Measurements from ENCODE around the gene XYLT1. TPM values are rescaled to one million over a fixed set of nuclear protein-coding genes. Genes with fewer than 3 reads are reported as not detected.

XYLT1 gene
- total and polyA plus RNA-seq, 10 of the 15 experiments (the other 5 are each of a cell fraction or from before 2014, with no cell fraction given), result 0.88 to 14.8 (median 5.8) TPM

DNA sequence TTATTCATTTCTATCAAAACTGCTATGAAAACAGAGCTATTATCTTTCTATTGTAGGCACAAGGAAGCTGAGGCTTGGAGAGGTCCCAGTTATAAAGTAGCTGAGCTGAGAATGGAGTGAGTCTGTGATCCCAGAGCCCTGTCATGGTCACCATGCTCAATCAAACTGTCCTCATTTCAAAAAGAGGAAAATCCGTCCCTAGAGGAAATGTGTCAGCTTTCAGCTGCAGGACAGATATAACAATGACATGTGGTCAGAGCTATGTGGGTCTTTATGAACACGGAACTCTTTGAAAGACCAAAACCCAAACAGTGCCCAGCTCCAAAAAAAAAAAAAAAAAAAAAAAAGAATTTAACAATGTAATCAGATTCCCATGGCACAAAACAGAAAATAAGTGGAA, 266.1 kb downstream of the XYLT1 start:
- no peak for DNase-seq (ENCODE audit: low read depth, low spot score)
- no peak for ATAC-seq
- in situ Hi-C loops (cut with MboI) (no loop called here), intact Hi-C loops (cut with micrococcal nuclease; ENCODE audit: unreplicated experiment) (no loop called here)
- Histone ChIP-seq H3K27ac (ENCODE audit: control insufficient read depth, insufficient read depth) (no peak overlapping the region), H3K79me2 (ENCODE audit: control insufficient read depth, insufficient read depth, low read length) (no peaks in the 10 kb centered on the region), H3K4me2 (ENCODE audit: control insufficient read depth, insufficient read depth) (no peak overlapping the region), H2AFZ (ENCODE audit: control insufficient read depth, low read depth, low read length) (no peak overlapping the region), H3K9me3 (replicated peaks; ENCODE audit: control insufficient read depth, insufficient read depth, low read length) (no peaks in the 10 kb centered on the region), H3K27me3 (replicated peaks in 1 of 2; ENCODE audit: control insufficient read depth in 2 of 2, insufficient read depth in 2 of 2, low read length in 1 of 2) (no peaks in the 10 kb centered on the region), H3K9ac (ENCODE audit: control insufficient read depth, insufficient read depth, low read length) (no peak overlapping the region), H4K20me1 (ENCODE audit: control insufficient read depth, insufficient read depth) (no peaks in the 10 kb centered on the region; the same call in 1 of the 2 replicates), H3K4me1 (ENCODE audit: control insufficient read depth, insufficient read depth, low read length) (no peaks in the 10 kb centered on the region), H3K4me3 (no peak overlapping the region), H3K36me3 (ENCODE audit: control insufficient read depth in 2 of 2, insufficient read depth in 2 of 2, low read length in 1 of 2) (peaks cover 0 to 4% of the 10 kb centered on the region in 2 experiments; a peak in 2 of 4 replicates)
- 53% methylated on average over 2 of the region's 2 CpGs for WGBS (ENCODE audit: insufficient coverage, insufficient replicate concordance, low lambda C conversion rate, missing lambda C conversion rate)
- ChIA-PET POLR2A (interaction anchor here (0.5 to 0.7 kb wide), 3 partner anchors 9 to 285 kb away, joined by 3 to 7 read pairs (median 7); no protein-coding TSS in a partner anchor), SMC1A (ENCODE audit: uncharacterized antibody, unreplicated experiment) (interaction anchor here (0.7 to 1.8 kb wide), 7 partner anchors 46 to 344 kb away, joined by 3 to 6 read pairs (median 3); no protein-coding TSS in a partner anchor), RAD21 (ENCODE audit: unreplicated experiment) (interaction anchor here (0.8 to 2.7 kb wide), 5 partner anchors 20 to 263 kb away, joined by 4 to 15 read pairs (median 4); no protein-coding TSS in a partner anchor), CTCF (interaction anchor here (0.9 to 4.7 kb wide), 8 partner anchors 8 to 375 kb away, joined by 3 to 14 read pairs (median 3); no protein-coding TSS in a partner anchor)
- FAIRE-seq, result no peak
- BruUV-seq (replicated peaks), result no TSS peak
- TF ChIP-seq MTA3 (IDR thresholded peaks at IDR 0.05; ENCODE audit: borderline replicate concordance, low read length) (no peak), FOXK2 (IDR thresholded peaks at IDR 0.05) (no peak), SMARCA5 (IDR thresholded peaks at IDR 0.05) (no peak), CHD1 (IDR thresholded peaks at IDR 0.05; ENCODE audit: low read depth, low read length) (no peak), FOS (IDR thresholded peaks at IDR 0.05; ENCODE audit: borderline replicate concordance, extremely low read depth, insufficient read length) (no peak), RELA (IDR thresholded peaks at IDR 0.05; ENCODE audit: borderline replicate concordance, partially characterized antibody) (no peak), ZNF217 (IDR thresholded peaks at IDR 0.05) (no peak), LARP7 (IDR thresholded peaks at IDR 0.05) (no peak), FOXM1 (IDR thresholded peaks at IDR 0.05; ENCODE audit: low read depth, low read length) (no peak)
- TF ChIP-seq, protein P1, sequence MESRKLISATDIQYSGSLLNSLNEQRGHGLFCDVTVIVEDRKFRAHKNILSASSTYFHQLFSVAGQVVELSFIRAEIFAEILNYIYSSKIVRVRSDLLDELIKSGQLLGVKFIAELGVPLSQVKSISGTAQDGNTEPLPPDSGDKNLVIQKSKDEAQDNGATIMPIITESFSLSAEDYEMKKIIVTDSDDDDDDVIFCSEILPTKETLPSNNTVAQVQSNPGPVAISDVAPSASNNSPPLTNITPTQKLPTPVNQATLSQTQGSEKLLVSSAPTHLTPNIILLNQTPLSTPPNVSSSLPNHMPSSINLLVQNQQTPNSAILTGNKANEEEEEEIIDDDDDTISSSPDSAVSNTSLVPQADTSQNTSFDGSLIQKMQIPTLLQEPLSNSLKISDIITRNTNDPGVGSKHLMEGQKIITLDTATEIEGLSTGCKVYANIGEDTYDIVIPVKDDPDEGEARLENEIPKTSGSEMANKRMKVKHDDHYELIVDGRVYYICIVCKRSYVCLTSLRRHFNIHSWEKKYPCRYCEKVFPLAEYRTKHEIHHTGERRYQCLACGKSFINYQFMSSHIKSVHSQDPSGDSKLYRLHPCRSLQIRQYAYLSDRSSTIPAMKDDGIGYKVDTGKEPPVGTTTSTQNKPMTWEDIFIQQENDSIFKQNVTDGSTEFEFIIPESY (IDR thresholded peaks at IDR 0.05), result no peak
- TF ChIP-seq, protein P2, sequence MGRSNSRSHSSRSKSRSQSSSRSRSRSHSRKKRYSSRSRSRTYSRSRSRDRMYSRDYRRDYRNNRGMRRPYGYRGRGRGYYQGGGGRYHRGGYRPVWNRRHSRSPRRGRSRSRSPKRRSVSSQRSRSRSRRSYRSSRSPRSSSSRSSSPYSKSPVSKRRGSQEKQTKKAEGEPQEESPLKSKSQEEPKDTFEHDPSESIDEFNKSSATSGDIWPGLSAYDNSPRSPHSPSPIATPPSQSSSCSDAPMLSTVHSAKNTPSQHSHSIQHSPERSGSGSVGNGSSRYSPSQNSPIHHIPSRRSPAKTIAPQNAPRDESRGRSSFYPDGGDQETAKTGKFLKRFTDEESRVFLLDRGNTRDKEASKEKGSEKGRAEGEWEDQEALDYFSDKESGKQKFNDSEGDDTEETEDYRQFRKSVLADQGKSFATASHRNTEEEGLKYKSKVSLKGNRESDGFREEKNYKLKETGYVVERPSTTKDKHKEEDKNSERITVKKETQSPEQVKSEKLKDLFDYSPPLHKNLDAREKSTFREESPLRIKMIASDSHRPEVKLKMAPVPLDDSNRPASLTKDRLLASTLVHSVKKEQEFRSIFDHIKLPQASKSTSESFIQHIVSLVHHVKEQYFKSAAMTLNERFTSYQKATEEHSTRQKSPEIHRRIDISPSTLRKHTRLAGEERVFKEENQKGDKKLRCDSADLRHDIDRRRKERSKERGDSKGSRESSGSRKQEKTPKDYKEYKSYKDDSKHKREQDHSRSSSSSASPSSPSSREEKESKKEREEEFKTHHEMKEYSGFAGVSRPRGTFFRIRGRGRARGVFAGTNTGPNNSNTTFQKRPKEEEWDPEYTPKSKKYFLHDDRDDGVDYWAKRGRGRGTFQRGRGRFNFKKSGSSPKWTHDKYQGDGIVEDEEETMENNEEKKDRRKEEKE (IDR thresholded peaks at IDR 0.05), result no peak
- TF ChIP-seq, protein P3, sequence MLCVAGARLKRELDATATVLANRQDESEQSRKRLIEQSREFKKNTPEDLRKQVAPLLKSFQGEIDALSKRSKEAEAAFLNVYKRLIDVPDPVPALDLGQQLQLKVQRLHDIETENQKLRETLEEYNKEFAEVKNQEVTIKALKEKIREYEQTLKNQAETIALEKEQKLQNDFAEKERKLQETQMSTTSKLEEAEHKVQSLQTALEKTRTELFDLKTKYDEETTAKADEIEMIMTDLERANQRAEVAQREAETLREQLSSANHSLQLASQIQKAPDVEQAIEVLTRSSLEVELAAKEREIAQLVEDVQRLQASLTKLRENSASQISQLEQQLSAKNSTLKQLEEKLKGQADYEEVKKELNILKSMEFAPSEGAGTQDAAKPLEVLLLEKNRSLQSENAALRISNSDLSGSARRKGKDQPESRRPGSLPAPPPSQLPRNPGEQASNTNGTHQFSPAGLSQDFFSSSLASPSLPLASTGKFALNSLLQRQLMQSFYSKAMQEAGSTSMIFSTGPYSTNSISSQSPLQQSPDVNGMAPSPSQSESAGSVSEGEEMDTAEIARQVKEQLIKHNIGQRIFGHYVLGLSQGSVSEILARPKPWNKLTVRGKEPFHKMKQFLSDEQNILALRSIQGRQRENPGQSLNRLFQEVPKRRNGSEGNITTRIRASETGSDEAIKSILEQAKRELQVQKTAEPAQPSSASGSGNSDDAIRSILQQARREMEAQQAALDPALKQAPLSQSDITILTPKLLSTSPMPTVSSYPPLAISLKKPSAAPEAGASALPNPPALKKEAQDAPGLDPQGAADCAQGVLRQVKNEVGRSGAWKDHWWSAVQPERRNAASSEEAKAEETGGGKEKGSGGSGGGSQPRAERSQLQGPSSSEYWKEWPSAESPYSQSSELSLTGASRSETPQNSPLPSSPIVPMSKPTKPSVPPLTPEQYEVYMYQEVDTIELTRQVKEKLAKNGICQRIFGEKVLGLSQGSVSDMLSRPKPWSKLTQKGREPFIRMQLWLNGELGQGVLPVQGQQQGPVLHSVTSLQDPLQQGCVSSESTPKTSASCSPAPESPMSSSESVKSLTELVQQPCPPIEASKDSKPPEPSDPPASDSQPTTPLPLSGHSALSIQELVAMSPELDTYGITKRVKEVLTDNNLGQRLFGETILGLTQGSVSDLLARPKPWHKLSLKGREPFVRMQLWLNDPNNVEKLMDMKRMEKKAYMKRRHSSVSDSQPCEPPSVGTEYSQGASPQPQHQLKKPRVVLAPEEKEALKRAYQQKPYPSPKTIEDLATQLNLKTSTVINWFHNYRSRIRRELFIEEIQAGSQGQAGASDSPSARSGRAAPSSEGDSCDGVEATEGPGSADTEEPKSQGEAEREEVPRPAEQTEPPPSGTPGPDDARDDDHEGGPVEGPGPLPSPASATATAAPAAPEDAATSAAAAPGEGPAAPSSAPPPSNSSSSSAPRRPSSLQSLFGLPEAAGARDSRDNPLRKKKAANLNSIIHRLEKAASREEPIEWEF (IDR thresholded peaks at IDR 0.05; ENCODE audit: insufficient replicate concordance, low read depth, low read length), result no peak
- TF ChIP-seq, protein P4, sequence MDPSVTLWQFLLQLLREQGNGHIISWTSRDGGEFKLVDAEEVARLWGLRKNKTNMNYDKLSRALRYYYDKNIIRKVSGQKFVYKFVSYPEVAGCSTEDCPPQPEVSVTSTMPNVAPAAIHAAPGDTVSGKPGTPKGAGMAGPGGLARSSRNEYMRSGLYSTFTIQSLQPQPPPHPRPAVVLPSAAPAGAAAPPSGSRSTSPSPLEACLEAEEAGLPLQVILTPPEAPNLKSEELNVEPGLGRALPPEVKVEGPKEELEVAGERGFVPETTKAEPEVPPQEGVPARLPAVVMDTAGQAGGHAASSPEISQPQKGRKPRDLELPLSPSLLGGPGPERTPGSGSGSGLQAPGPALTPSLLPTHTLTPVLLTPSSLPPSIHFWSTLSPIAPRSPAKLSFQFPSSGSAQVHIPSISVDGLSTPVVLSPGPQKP (IDR thresholded peaks at IDR 0.05; ENCODE audit: low read depth, low read length), result no peak

All from GM12878 (cell line).